H1 (cell line): Measurements from ENCODE around the gene SNX15. TPM values are rescaled to one million over a fixed set of nuclear protein-coding genes. Genes with fewer than 3 reads are reported as not detected.

Experiments used
- CHD1 ChIP-seq: IDR thresholded peaks from 2 replicates; pipeline ENCODE4 v1.6.1; 2012; ENCODE audit warnings: low read depth, low read length, improper control_type of control experiment
- EGR1 ChIP-seq: IDR thresholded peaks from 2 replicates; pipeline ENCODE4 v1.6.1; 2011; ENCODE audit warnings: low read depth, low read length, borderline replicate concordance
- microRNA-seq, 2 experiments: library from miRNA; unstranded; fragments of <30 nt; microRNA quantifications; one replicate each; pipeline versions ENCODE4 to v1.2.0, GENCODE V29; 2016 to 2020; ENCODE audit warnings: borderline microRNAs expressed in 2 of 2, borderline number of aligned reads in 2 of 2, borderline replicate concordance in 1 of 2
- polyA plus RNA-seq, 7 experiments: library from polyadenylated mRNA; depleted of rRNA in 3 of 7; stranded (reverse) in 5 of 7; unstranded in 2 of 7; fragments of >200 nt in 5 of 7; fragments of 200-250 nt in 2 of 7; gene quantifications; 1 replicate in 5 of 7; 2 replicates in 1 of 7; 4 replicates in 1 of 7; pipeline versions ENCODE4 v1.2.1 to v1.2.3, GENCODE V29; 2011 to 2013; ENCODE audit warnings: missing spikeins in 2 of 7, mixed read lengths in 2 of 7
- small RNA-seq: library from polyadenylated mRNA; stranded (forward); fragments of <200 nt; extraction: miRNeasy Mini kit (QIAGEN cat#:217004); gene quantifications from one replicate; pipeline ENCODE3, GENCODE V24; 2013; ENCODE audit not compliant: insufficient read depth
- total RNA-seq: library from RNA; stranded (reverse); fragmentation: NEBNext Ultra II Directional; extraction: Animal tissue kit (Norgen Biotek cat#: 25700); gene quantifications from 2 replicates; pipeline ENCODE4 v1.2.1, GENCODE V29; 2021

Gene SNX15
- total and polyA plus RNA-seq, 2 of the 8 experiments (the other 6 are each of a cell fraction or from before 2014, with no cell fraction given): 13.0 to 18.3 TPM

- TF ChIP-seq EGR1 (no peak), CHD1 (no peak)
Observed at GRCh38 chr11:65089621-65090020, 62.4 kb downstream of the SNX15 start (continued).

Small RNAs within 50 kb of the gene (microRNA-seq; reads per million reads assigned to microRNA genes)
- gene MIR6879: 0 to 0.46 reads per million in 2 experiments

Small RNAs within 50 kb of the gene (small RNA-seq; reads per million reads assigned to genes)
- gene MIR6879 (not detected), gene SNX15 (not detected)

Other genes starting within 250 kb of the SNX15 start
- 353 and 365 TPM in 2 replicates for gene SF1, start 248.9 kb upstream of the SNX15 start, total RNA-seq
- gene SF1, start 248.9 kb upstream of the SNX15 start, polyA plus RNA-seq (2011; rRNA removed): 72.7 and 110 TPM in 2 replicates
- gene MAP4K2, start 224.2 kb upstream of the SNX15 start, total RNA-seq: 20.7 and 24.0 TPM in 2 replicates
- 20.1 and 25.3 TPM in 2 replicates for gene MAP4K2, start 224.2 kb upstream of the SNX15 start, polyA plus RNA-seq (2011; rRNA removed)
- gene MEN1, start 216.9 kb upstream of the SNX15 start, total RNA-seq: 56.3 and 56.9 TPM in 2 replicates
- 47.2 and 78.5 TPM in 2 replicates for gene MEN1, start 216.9 kb upstream of the SNX15 start, polyA plus RNA-seq (2011; rRNA removed)
- 10.6 and 12.3 TPM in 2 replicates for gene CDC42BPG, start 182.8 kb upstream of the SNX15 start, total RNA-seq
- gene CDC42BPG, start 182.8 kb upstream of the SNX15 start, polyA plus RNA-seq (2011; rRNA removed): 3.7 and 6.7 TPM in 2 replicates
- gene EHD1, start 148.8 kb upstream of the SNX15 start, total RNA-seq: 36.9 and 42.9 TPM in 2 replicates
- gene EHD1, start 148.8 kb upstream of the SNX15 start, polyA plus RNA-seq (2011; rRNA removed): 31.5 and 54.0 TPM in 2 replicates
- gene ATG2A, start 110.2 kb upstream of the SNX15 start, total RNA-seq: 20.9 and 22.1 TPM in 2 replicates
- gene ATG2A, start 110.2 kb upstream of the SNX15 start, polyA plus RNA-seq (2011; rRNA removed): 12.1 and 19.8 TPM in 2 replicates
- 5.1 and 5.8 TPM in 2 replicates for gene PPP2R5B, start 102.8 kb upstream of the SNX15 start, total RNA-seq
- gene PPP2R5B, start 102.8 kb upstream of the SNX15 start, polyA plus RNA-seq (2011; rRNA removed): 4.9 and 6.3 TPM in 2 replicates
- gene GPHA2, start 91.5 kb upstream of the SNX15 start, total RNA-seq: 0.97 and 1.5 TPM in 2 replicates
- gene GPHA2, start 91.5 kb upstream of the SNX15 start, polyA plus RNA-seq (2011; rRNA removed): 4.4 and 5.4 TPM in 2 replicates
- not detected in 2 replicates for gene MAJIN, start 55.3 kb upstream of the SNX15 start, total RNA-seq
- gene MAJIN, start 55.3 kb upstream of the SNX15 start, polyA plus RNA-seq (2011; rRNA removed): not detected in 2 replicates
- gene BATF2, start 30.5 kb upstream of the SNX15 start, total RNA-seq: 1.4 and 2.0 TPM in 2 replicates
- 3.1 and 4.6 TPM in 2 replicates for gene BATF2, start 30.5 kb upstream of the SNX15 start, polyA plus RNA-seq (2011; rRNA removed)
- 184 and 186 TPM in 2 replicates for gene ARL2, start 13.3 kb upstream of the SNX15 start, total RNA-seq
- gene ARL2, start 13.3 kb upstream of the SNX15 start, polyA plus RNA-seq (2011; rRNA removed): 535 and 640 TPM in 2 replicates
- 19.4 and 23.3 TPM in 2 replicates for gene SAC3D1, start 13.8 kb downstream of the SNX15 start, total RNA-seq
- 25.8 and 41.3 TPM in 2 replicates for gene SAC3D1, start 13.8 kb downstream of the SNX15 start, polyA plus RNA-seq (2011; rRNA removed)
- gene NAALADL1, start 31.1 kb downstream of the SNX15 start, total RNA-seq: 7.5 and 8.1 TPM in 2 replicates
- 9.9 and 12.6 TPM in 2 replicates for gene NAALADL1, start 31.1 kb downstream of the SNX15 start, polyA plus RNA-seq (2011; rRNA removed)
- 87.0 and 90.0 TPM in 2 replicates for gene CDCA5, start 56.6 kb downstream of the SNX15 start, total RNA-seq
- gene CDCA5, start 56.6 kb downstream of the SNX15 start, polyA plus RNA-seq (2011; rRNA removed): 39.2 and 53.7 TPM in 2 replicates
- gene ZFPL1, start 56.8 kb downstream of the SNX15 start, total RNA-seq: 21.4 and 21.5 TPM in 2 replicates
- gene ZFPL1, start 56.8 kb downstream of the SNX15 start, polyA plus RNA-seq (2011; rRNA removed): 76.8 and 103 TPM in 2 replicates
- 97.4 and 108 TPM in 2 replicates for gene VPS51, start 68.8 kb downstream of the SNX15 start, total RNA-seq
- gene VPS51, start 68.8 kb downstream of the SNX15 start, polyA plus RNA-seq (2011; rRNA removed): 142 and 193 TPM in 2 replicates
- 40.1 and 42.4 TPM in 2 replicates for gene TM7SF2, start 84.4 kb downstream of the SNX15 start, total RNA-seq
- gene TM7SF2, start 84.4 kb downstream of the SNX15 start, polyA plus RNA-seq (2011; rRNA removed): 96.0 and 141 TPM in 2 replicates
- gene ZNHIT2, start 90.3 kb downstream of the SNX15 start, total RNA-seq: 13.0 and 14.8 TPM in 2 replicates
- gene ZNHIT2, start 90.3 kb downstream of the SNX15 start, polyA plus RNA-seq (2011; rRNA removed): 16.1 and 23.4 TPM in 2 replicates
- gene FAU, start 94.7 kb downstream of the SNX15 start, total RNA-seq: 860 and 896 TPM in 2 replicates
- 826 and 846 TPM in 2 replicates for gene FAU, start 94.7 kb downstream of the SNX15 start, polyA plus RNA-seq (2011; rRNA removed)
- 54.0 and 55.3 TPM in 2 replicates for gene MRPL49, start 94.9 kb downstream of the SNX15 start, total RNA-seq
- gene MRPL49, start 94.9 kb downstream of the SNX15 start, polyA plus RNA-seq (2011; rRNA removed): 77.8 and 84.8 TPM in 2 replicates
- 29.4 and 34.0 TPM in 2 replicates for gene SYVN1, start 107.1 kb downstream of the SNX15 start, total RNA-seq
- gene SYVN1, start 107.1 kb downstream of the SNX15 start, polyA plus RNA-seq (2011; rRNA removed): 27.8 and 37.5 TPM in 2 replicates
- gene SPDYC, start 142.8 kb downstream of the SNX15 start, total RNA-seq: not detected in 2 replicates
- 0.15 and 0.31 TPM in 2 replicates for gene SPDYC, start 142.8 kb downstream of the SNX15 start, polyA plus RNA-seq (2011; rRNA removed)
- gene CAPN1, start 154.5 kb downstream of the SNX15 start, total RNA-seq: 194 and 200 TPM in 2 replicates
- 233 and 337 TPM in 2 replicates for gene CAPN1, start 154.5 kb downstream of the SNX15 start, polyA plus RNA-seq (2011; rRNA removed)
- gene POLA2, start 234.5 kb downstream of the SNX15 start, total RNA-seq: 31.2 and 34.6 TPM in 2 replicates
- gene POLA2, start 234.5 kb downstream of the SNX15 start, polyA plus RNA-seq (2011; rRNA removed): 48.1 and 55.9 TPM in 2 replicates